Keratinocyte (primary cell): ENCODE measurements around the gene SAMHD1. TPM values are rescaled to one million over a fixed set of nuclear protein-coding genes. Genes with fewer than 3 reads are reported as not detected.

Experiments
- DNase-seq: peaks from one replicate; pipeline ENCODE4 v3.0.0-alpha.2; 2011; ENCODE audit warnings: low read depth, missing footprints, low spot score
- FAIRE-seq: peaks from 2 replicates; lab custom pipeline; 2011; peaks lifted over from hg19 to GRCh38; lab: Jason Lieb, UNC
- H2AFZ ChIP-seq: 2 replicates; pipeline ENCODE4 v1.6.0; 2012; ENCODE audit warnings: low read length, control low read depth, inconsistent platforms; ENCODE audit not compliant: control insufficient read depth
- H3K27ac ChIP-seq: 2 replicates; pipeline ENCODE4 v1.5.1; 2011; ENCODE audit warnings: low read length; ENCODE audit not compliant: control insufficient read depth, insufficient read depth
- H3K27me3 ChIP-seq: 3 replicates; pipeline ENCODE4 v1.6.0; 2011; ENCODE audit warnings: low read length; ENCODE audit not compliant: control insufficient read depth, insufficient read depth; ENCODE audit errors: extremely low read depth
- H3K36me3 ChIP-seq, 2 experiments: 2 replicates in 1 of 2; 3 replicates in 1 of 2; pipeline ENCODE4 v1.5.1; 2011; ENCODE audit warnings: low read length in 2 of 2, mild to moderate bottlenecking in 1 of 2; ENCODE audit not compliant: control insufficient read depth in 2 of 2, insufficient read depth in 2 of 2; ENCODE audit errors: extremely low read depth in 1 of 2
- H3K4me1 ChIP-seq: 3 replicates; pipeline ENCODE4 v1.5.1; 2011; ENCODE audit warnings: low read length; ENCODE audit not compliant: control insufficient read depth, insufficient read depth; ENCODE audit errors: extremely low read depth
- H3K4me2 ChIP-seq: 3 replicates; pipeline ENCODE4 v1.6.0; 2011; ENCODE audit warnings: low read depth, low read length; ENCODE audit not compliant: control insufficient read depth, insufficient read depth; ENCODE audit errors: extremely low read depth
- H3K4me3 ChIP-seq, 3 experiments: fragments of 200-600 bp in 1 of 3; sonication (generic) in 1 of 3; 2 replicates in 2 of 3; 3 replicates in 1 of 3; pipeline ENCODE4 v1.5.1; 2011 to 2016; ENCODE audit warnings: low read length in 3 of 3, mild to moderate bottlenecking in 3 of 3, control low read depth in 2 of 3, inconsistent platforms in 1 of 3, low read depth in 1 of 3, mixed read lengths in 1 of 3, mixed run types in 1 of 3, moderate library complexity in 1 of 3; ENCODE audit not compliant: control insufficient read depth in 2 of 3, insufficient read depth in 2 of 3; ENCODE audit errors: extremely low read depth in 1 of 3
- H3K79me2 ChIP-seq: 2 replicates; pipeline ENCODE4 v1.6.0; 2012; ENCODE audit warnings: low read length; ENCODE audit not compliant: control insufficient read depth, insufficient read depth
- H3K9ac ChIP-seq: 3 replicates; pipeline ENCODE4 v1.6.0; 2011; ENCODE audit warnings: low read length; ENCODE audit not compliant: control insufficient read depth, insufficient read depth; ENCODE audit errors: extremely low read depth
- H3K9me1 ChIP-seq: 3 replicates; pipeline ENCODE4 v1.6.0; 2011; ENCODE audit warnings: low read length; ENCODE audit not compliant: control insufficient read depth, insufficient read depth; ENCODE audit errors: extremely low read depth
- H3K9me3 ChIP-seq: 2 replicates; pipeline ENCODE4 v1.5.1; 2012; ENCODE audit warnings: low read depth, low read length; ENCODE audit not compliant: control insufficient read depth
- H4K20me1 ChIP-seq: 3 replicates; pipeline ENCODE4 v1.6.0; 2011; ENCODE audit warnings: low read length; ENCODE audit not compliant: control insufficient read depth, insufficient read depth; ENCODE audit errors: extremely low read depth
- CTCF ChIP-seq, 3 experiments: IDR thresholded peaks in 1 of 3; conservative IDR thresholded peaks in 1 of 3; optimal IDR thresholded peaks in 1 of 3; 2 replicates in 2 of 3; 3 replicates in 1 of 3; pipeline versions ENCODE3 to v1.5.1; 2011; ENCODE audit warnings: low read length in 3 of 3, mild to moderate bottlenecking in 3 of 3, moderate library complexity in 2 of 3, control low read depth in 1 of 3, inconsistent platforms in 1 of 3; ENCODE audit not compliant: insufficient read depth in 2 of 3; ENCODE audit errors: extremely low read depth in 1 of 3
- EZH2 ChIP-seq: IDR thresholded peaks from one replicate; pipeline ENCODE4 v1.6.1; 2012; ENCODE audit warnings: inconsistent platforms, mild to moderate bottlenecking, low read length, moderate library complexity
- dilution Hi-C: fragments of 300-500 bp; cut with MboI; formaldehyde crosslinking; loops from one replicate; pipeline ENCODE4 v1.7.0; 2020; ENCODE audit warnings: low sequenced_read_pairs; ENCODE audit not compliant: extremely low pct_ligation_motif_present
- polyA plus RNA-seq, 5 experiments: library from polyadenylated mRNA; depleted of rRNA in 3 of 5; stranded (reverse) in 3 of 5; stranded (forward) in 1 of 5; unstranded in 1 of 5; fragments of >200 nt; gene quantifications; 1 replicate in 1 of 5; 2 replicates in 3 of 5; 3 replicates in 1 of 5; pipeline versions ENCODE4 v1.2.1 to v1.2.3, GENCODE V29; 2011 to 2012; ENCODE audit warnings: missing spikeins in 2 of 5, low read depth in 1 of 5, low replicate concordance in 1 of 5

Gene SAMHD1
- polyA plus RNA-seq, 1 donor (not counting 4 experiments of a cell fraction or from before 2014, with no cell fraction given), result 26.5 TPM

GRCh38 chr20:36959242-36959641, 7.7 kb upstream of the SAMHD1 start:
- Histone ChIP-seq H4K20me1 (no peaks in the 10 kb centered on the region), H3K4me3 (no peak overlapping the region), H3K9ac (no peak overlapping the region), H3K9me1 (no peaks in the 10 kb centered on the region), H3K36me3 (no peaks in the 10 kb centered on the region), H3K79me2 (no peaks in the 10 kb centered on the region), H3K4me2 (no peak overlapping the region), H3K9me3 (peaks cover 3% of the 10 kb centered on the region), H3K4me1 (no peaks in the 10 kb centered on the region), H2AFZ (no peak overlapping the region), H3K27me3 (no peaks in the 10 kb centered on the region), H3K27ac (no peak overlapping the region)
- dilution Hi-C loops, result no loop called here
- TF ChIP-seq EZH2 (no peak), CTCF (optimal IDR thresholded peaks at IDR 0.05 in 1 of 3, IDR thresholded peaks at IDR 0.05 in 1 of 3, conservative IDR thresholded peaks at IDR 0.05 in 1 of 3; ENCODE audit: extremely low read depth in 1 of 3, insufficient read depth in 2 of 3, low read length in 3 of 3) (no peak)
- no peak for DNase-seq
- no peak for FAIRE-seq

GRCh38 chr20:36957875-36958667, 6.6 kb upstream of the SAMHD1 start:
- H3K9me3 ChIP-seq, result peaks cover 3% of the 10 kb centered on the region
- no peaks in the 10 kb centered on the region for H3K36me3 ChIP-seq
- FAIRE-seq (no peak), DNase-seq (no peak)
- H3K9me1 ChIP-seq, result no peaks in the 10 kb centered on the region
- no peak overlapping the region for H2AFZ ChIP-seq
- no peak overlapping the region for H3K4me3 ChIP-seq
- no peaks in the 10 kb centered on the region for H4K20me1 ChIP-seq
- no peaks in the 10 kb centered on the region for H3K79me2 ChIP-seq
- no peaks in the 10 kb centered on the region for H3K4me1 ChIP-seq
- TF ChIP-seq EZH2, result no peak
- no peak for TF ChIP-seq CTCF (optimal IDR thresholded peaks at IDR 0.05 in 1 of 3, IDR thresholded peaks at IDR 0.05 in 1 of 3, conservative IDR thresholded peaks at IDR 0.05 in 1 of 3; ENCODE audit: extremely low read depth in 1 of 3, insufficient read depth in 2 of 3, low read length in 3 of 3)
- H3K9ac ChIP-seq, result no peak overlapping the region
- no peaks in the 10 kb centered on the region for H3K27me3 ChIP-seq
- dilution Hi-C loops, result no loop called here
- no peak overlapping the region for H3K27ac ChIP-seq
- no peak overlapping the region for H3K4me2 ChIP-seq
